Measurements from ENCODE around the gene DNAH17. TPM values are rescaled to one million over a fixed set of nuclear protein-coding genes. Genes with fewer than 3 reads are reported as not detected.

The DNAH17 gene
- total RNA-seq, 2 donors from 2014 or later, result 0.21 to 0.87 TPM

DNA sequence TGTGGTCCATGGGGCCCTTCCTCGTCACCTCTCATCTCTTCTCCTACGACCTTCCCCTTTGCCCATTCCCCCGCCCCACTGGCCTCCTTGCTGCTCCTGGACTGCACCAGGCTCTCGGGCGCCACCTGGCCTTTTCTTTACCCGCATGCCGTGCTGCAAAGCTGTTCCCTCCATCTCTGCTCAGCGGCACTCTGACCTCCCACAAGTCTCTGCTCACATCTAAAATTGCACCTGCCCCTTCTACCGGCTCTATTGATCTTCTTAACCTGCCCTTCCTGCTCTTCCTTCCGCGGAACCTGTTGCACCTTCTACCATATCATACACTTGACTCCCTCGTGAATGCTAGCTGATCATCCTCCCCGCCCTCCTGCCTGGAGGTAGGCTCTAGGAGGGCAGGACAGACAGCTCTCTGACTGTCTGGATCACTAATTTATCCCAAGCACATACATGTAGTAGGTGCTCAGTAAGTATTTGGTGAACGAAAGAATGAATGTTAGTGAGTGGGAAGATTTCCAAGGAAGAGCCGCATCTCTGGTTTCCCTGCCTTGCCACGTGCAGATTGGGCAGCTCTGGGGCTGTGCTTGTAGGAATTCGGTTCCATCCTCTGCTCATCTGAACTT lies 17.3 kb downstream of the DNAH17 start:
- Mint-ChIP-seq H3K4me3 (no peak overlapping the region), H3K27me3 (peaks cover 15% of the 10 kb centered on the region), H3K4me1 (peaks cover 4% of the 10 kb centered on the region), H3K36me3 (ENCODE audit: low read depth) (no peaks in the 10 kb centered on the region), H3K27ac (no peak overlapping the region)
- no peaks in the 10 kb centered on the region for H3K9me3 ChIP-seq (ENCODE audit: control insufficient read depth, low read length, poor library complexity, severe bottlenecking)
- DNase-seq (no peak), ATAC-seq (no peak)

GRCh38 chr17:78558989-78559388 lies 18.2 kb downstream of the DNAH17 start:
- H3K9me3 ChIP-seq (ENCODE audit: control insufficient read depth, low read length, poor library complexity, severe bottlenecking), result no peaks in the 10 kb centered on the region
- Mint-ChIP-seq H3K36me3 (ENCODE audit: low read depth) (no peaks in the 10 kb centered on the region), H3K4me3 (no peak overlapping the region), H3K4me1 (peaks cover 4% of the 10 kb centered on the region), H3K27ac (no peak overlapping the region), H3K27me3 (peaks cover 15% of the 10 kb centered on the region)
- DNase-seq, result no peak
- ATAC-seq, result no peak

- Mint-ChIP-seq H3K4me3 (no peak overlapping the region), H3K27me3 (peaks cover 8% of the 10 kb centered on the region), H3K36me3 (ENCODE audit: low read depth) (no peaks in the 10 kb centered on the region), H3K4me1 (peaks cover 4% of the 10 kb centered on the region), H3K27ac (no peak overlapping the region)
- no peak for DNase-seq
- H3K9me3 ChIP-seq (ENCODE audit: control insufficient read depth, low read length, poor library complexity, severe bottlenecking), result no peaks in the 10 kb centered on the region
- no peak for ATAC-seq
Measured at GRCh38 chr17:78558181-78558850, 18.9 kb downstream of the DNAH17 start.

GRCh38 chr17:78557598-78558039 lies 19.6 kb downstream of the DNAH17 start:
- ATAC-seq, result no peak
- DNase-seq, result no peak
- peaks cover 4% of the 10 kb centered on the region for H3K4me1 Mint-ChIP-seq
- H3K36me3 Mint-ChIP-seq (ENCODE audit: low read depth), result no peaks in the 10 kb centered on the region
- no peak overlapping the region for H3K27ac Mint-ChIP-seq
- H3K4me3 Mint-ChIP-seq, result no peak overlapping the region
- peaks cover 1% of the 10 kb centered on the region for H3K27me3 Mint-ChIP-seq
- no peaks in the 10 kb centered on the region for H3K9me3 ChIP-seq (ENCODE audit: control insufficient read depth, low read length, poor library complexity, severe bottlenecking)

DNA sequence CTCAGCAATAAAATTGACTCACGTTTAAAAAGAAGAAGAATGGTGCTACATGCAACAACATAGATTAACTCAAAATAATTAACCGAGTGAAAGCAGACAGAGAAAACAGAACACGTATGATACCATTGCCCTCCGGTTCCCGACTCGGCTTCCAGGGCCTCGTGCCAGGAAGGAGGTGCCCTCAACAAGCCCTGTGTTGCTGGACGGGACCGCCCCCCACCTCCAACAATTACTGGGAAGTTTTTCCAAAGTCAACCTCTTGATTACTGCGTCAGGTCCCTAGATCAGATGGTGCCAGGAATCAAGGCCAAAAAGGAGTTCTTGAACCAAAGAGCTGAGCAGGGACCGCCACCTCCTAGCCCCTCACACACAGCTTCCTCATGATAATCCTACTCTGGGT lies 20.4 kb downstream of the DNAH17 start:
- H3K9me3 ChIP-seq (ENCODE audit: control insufficient read depth, low read length, poor library complexity, severe bottlenecking), result no peaks in the 10 kb centered on the region
- no peak overlapping the region for H3K27ac Mint-ChIP-seq
- H3K4me1 Mint-ChIP-seq, result peaks cover 4% of the 10 kb centered on the region
- H3K27me3 Mint-ChIP-seq, result no peaks in the 10 kb centered on the region
- H3K4me3 Mint-ChIP-seq, result no peak overlapping the region
- ATAC-seq (no peak), DNase-seq (no peak)
- H3K36me3 Mint-ChIP-seq (ENCODE audit: low read depth), result no peaks in the 10 kb centered on the region

DNA sequence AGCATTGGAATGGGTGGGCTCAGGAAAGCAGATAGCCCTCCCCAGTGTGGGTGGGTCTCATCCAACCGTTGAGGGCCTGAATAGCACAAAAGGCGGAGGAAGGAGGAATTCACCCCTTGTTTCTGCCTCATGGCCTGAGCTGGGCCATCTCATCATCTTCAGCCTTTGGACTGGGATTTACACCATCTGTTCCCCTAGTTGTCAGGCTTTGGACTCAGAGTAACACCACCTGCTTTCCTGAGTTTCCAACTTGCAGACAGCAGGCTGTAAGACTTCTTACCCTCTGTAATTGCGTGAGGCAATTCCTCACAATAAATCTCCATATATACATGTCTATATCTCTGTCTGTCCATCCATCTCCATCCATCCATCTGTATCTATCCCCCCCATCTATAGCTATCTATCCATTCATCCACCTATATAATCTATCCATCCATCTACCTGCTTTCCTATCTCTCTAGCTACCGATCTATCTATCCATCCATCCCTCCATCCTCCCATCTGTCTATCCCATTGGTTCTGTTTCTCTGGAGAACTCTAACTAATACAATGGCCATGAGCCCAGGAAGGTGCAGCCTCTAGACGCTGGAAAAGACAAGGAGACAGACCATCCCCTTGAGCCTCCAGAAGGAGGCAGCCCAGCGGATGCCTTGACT lies 21.3 kb downstream of the DNAH17 start:
- H3K27me3 Mint-ChIP-seq, result no peaks in the 10 kb centered on the region
- H3K9me3 ChIP-seq (ENCODE audit: control insufficient read depth, low read length, poor library complexity, severe bottlenecking), result no peaks in the 10 kb centered on the region
- H3K4me1 Mint-ChIP-seq, result peaks cover 4% of the 10 kb centered on the region
- H3K27ac Mint-ChIP-seq, result no peak overlapping the region
- H3K4me3 Mint-ChIP-seq, result no peak overlapping the region
- ATAC-seq (no peak), DNase-seq (no peak)
- H3K36me3 Mint-ChIP-seq (ENCODE audit: low read depth), result no peaks in the 10 kb centered on the region

GRCh38 chr17:78550464-78550863 lies 26.7 kb downstream of the DNAH17 start:
- Mint-ChIP-seq H3K27me3 (no peaks in the 10 kb centered on the region), H3K4me3 (no peak overlapping the region), H3K36me3 (ENCODE audit: low read depth) (peaks cover 2% of the 10 kb centered on the region), H3K4me1 (peaks cover 2% of the 10 kb centered on the region), H3K27ac (no peak overlapping the region)
- ATAC-seq (no peak), DNase-seq (no peak)
- H3K9me3 ChIP-seq (ENCODE audit: control insufficient read depth, low read length, poor library complexity, severe bottlenecking), result no peaks in the 10 kb centered on the region

DNA sequence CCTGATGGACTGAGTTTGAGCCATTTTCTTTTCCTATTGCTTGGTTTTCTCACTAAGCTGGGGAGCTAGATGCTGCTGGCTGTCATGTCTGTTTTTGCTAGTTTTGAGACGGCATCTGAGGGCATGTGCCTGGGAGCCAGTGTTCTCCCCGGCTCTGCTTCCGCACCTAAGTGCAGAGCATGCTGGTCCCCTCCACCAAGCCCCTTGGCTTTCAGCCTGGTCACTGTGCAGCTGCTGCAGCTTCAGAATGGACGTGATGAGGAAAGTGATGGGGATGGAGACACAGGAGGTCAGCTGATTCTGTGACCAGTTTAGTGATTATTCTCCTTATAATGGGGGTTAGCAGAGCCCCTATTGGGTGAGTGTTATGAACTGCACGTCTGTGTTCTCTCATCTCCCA lies 28.5 kb downstream of the DNAH17 start:
- Mint-ChIP-seq H3K27me3 (no peaks in the 10 kb centered on the region), H3K4me3 (no peak overlapping the region), H3K4me1 (peaks cover 2% of the 10 kb centered on the region), H3K27ac (no peak overlapping the region), H3K36me3 (ENCODE audit: low read depth) (peaks cover 2% of the 10 kb centered on the region)
- no peaks in the 10 kb centered on the region for H3K9me3 ChIP-seq (ENCODE audit: control insufficient read depth, low read length, poor library complexity, severe bottlenecking)
- DNase-seq, result no peak
- no peak for ATAC-seq

DNA sequence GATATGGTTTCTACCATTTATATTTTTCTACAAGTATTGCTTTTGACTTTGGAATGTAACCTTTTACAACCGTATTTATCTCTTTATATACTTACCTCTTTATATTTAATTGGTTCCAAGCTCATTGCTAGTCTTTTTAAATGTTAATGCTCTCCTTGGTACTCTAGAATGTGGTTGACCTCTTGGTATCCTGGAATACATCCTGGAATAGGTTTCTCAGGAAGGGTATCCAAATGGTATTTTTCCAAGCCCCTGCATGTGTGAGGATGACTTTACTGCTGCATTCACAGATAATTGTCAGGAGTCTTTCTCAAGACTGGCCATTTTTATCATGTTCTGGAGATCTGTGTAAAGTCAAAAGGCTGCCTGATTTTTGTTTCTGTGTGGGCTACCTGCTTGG lies 30.2 kb downstream of the DNAH17 start:
- Mint-ChIP-seq H3K27me3 (no peaks in the 10 kb centered on the region), H3K4me1 (peaks cover 2% of the 10 kb centered on the region), H3K36me3 (ENCODE audit: low read depth) (peaks cover 2% of the 10 kb centered on the region), H3K4me3 (no peak overlapping the region), H3K27ac (no peak overlapping the region)
- ATAC-seq (no peak), DNase-seq (no peak)
- H3K9me3 ChIP-seq (ENCODE audit: control insufficient read depth, low read length, poor library complexity, severe bottlenecking), result no peaks in the 10 kb centered on the region

DNA sequence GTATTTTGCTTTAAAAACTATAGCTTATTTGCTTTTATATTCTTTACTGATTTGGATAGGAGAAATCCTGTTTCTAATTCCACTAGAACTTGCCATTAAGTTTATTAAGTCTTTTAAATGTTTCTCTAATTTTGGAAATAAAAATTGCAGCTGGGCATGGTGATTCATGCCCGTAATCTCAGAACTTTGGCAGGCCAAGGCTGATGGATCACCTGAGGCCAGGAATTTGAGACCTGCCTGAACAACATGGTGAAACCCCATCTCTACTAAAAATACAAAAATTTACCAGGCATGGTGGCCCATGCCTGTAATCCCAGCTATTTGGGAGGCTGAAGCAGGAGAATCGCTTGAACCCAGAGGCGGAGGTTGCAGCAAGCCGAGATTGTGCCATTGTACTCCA lies 30.7 kb downstream of the DNAH17 start:
- H3K27ac Mint-ChIP-seq, result no peak overlapping the region
- ATAC-seq (no peak), DNase-seq (no peak)
- H3K27me3 Mint-ChIP-seq, result no peaks in the 10 kb centered on the region
- no peak overlapping the region for H3K4me3 Mint-ChIP-seq
- H3K4me1 Mint-ChIP-seq, result peaks cover 5% of the 10 kb centered on the region
- peaks cover 2% of the 10 kb centered on the region for H3K36me3 Mint-ChIP-seq (ENCODE audit: low read depth)
- H3K9me3 ChIP-seq (ENCODE audit: control insufficient read depth, low read length, poor library complexity, severe bottlenecking), result no peaks in the 10 kb centered on the region

DNA sequence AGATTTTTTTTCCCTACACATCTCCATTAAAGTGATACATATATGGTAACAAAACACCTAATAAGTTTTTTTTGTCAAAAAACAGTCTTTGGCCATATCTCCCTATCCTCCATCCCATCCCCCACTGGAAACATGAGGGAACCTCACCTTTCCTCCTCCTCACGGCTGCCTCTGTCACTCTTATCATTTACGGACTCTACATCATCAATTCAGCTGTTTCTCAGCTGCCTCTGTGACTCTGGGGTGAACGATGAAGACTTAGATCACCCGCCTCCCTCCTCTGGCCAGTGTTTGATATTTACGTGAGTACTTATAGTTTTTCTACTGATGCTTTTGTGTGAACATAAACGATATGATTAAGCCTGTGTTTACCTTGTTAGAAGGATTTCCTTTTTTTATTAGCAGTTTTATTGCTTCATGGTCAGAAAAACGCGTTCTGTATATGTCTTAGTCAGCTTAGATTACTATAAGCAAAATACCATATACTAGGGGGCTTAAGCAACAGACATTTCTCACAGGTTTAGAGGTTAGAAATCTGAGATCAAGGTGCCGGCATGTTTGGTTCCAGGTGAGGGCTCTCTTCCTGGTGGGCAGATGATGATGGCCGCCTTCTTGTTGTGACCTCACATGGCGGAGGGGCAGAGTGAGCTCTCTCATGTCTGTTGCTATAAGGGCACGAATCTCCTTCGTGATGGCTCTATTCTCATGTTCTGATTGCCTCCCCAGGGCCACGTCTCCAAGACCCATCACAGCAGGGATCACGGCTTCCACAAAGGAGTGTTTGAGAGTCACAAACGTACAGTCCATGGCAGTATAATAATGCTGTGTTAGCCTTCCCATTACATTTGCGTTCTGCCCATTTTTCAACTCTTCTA lies 32.1 kb downstream of the DNAH17 start:
- no peak for DNase-seq
- H3K4me3 Mint-ChIP-seq, result no peak overlapping the region
- H3K36me3 Mint-ChIP-seq (ENCODE audit: low read depth), result peaks cover 2% of the 10 kb centered on the region
- H3K27ac Mint-ChIP-seq, result no peak overlapping the region
- H3K4me1 Mint-ChIP-seq, result peaks cover 5% of the 10 kb centered on the region
- H3K9me3 ChIP-seq (ENCODE audit: control insufficient read depth, low read length, poor library complexity, severe bottlenecking), result no peaks in the 10 kb centered on the region
- ATAC-seq, result no peak
- no peaks in the 10 kb centered on the region for H3K27me3 Mint-ChIP-seq

- Mint-ChIP-seq H3K27ac (no peak overlapping the region), H3K4me3 (no peak overlapping the region), H3K4me1 (peaks cover 11% of the 10 kb centered on the region), H3K36me3 (ENCODE audit: low read depth) (no peaks in the 10 kb centered on the region), H3K27me3 (no peaks in the 10 kb centered on the region)
- ATAC-seq, result peak; percentile 44
- DNase-seq, result no peak
- no peaks in the 10 kb centered on the region for H3K9me3 ChIP-seq (ENCODE audit: control insufficient read depth, low read length, poor library complexity, severe bottlenecking)
Measured at GRCh38 chr17:78541488-78542206, 35.5 kb downstream of the DNAH17 start.
